ENCODE measurements around the gene CUX1.

DNA sequence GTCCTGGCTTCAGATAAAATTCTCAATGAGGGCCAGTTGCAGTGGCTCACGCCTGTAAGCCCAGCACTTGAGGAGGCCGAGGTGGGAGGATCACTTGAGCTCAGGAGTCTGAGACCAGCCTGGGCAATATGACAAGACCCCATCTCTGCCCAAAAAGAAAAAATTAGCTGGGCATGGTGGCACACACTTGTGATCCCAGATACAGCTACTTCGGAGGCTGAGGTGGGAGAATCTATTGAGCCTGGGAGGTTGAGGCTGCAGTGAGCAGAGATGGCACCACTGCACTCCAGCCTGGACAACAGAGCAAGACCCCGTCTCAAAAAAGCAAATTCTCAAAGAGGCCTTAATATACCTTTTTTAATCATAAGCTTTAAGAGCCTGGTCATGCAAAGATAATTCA is 142.9 kb downstream of the CUX1 start:
- TF ChIP-seq, protein P1, sequence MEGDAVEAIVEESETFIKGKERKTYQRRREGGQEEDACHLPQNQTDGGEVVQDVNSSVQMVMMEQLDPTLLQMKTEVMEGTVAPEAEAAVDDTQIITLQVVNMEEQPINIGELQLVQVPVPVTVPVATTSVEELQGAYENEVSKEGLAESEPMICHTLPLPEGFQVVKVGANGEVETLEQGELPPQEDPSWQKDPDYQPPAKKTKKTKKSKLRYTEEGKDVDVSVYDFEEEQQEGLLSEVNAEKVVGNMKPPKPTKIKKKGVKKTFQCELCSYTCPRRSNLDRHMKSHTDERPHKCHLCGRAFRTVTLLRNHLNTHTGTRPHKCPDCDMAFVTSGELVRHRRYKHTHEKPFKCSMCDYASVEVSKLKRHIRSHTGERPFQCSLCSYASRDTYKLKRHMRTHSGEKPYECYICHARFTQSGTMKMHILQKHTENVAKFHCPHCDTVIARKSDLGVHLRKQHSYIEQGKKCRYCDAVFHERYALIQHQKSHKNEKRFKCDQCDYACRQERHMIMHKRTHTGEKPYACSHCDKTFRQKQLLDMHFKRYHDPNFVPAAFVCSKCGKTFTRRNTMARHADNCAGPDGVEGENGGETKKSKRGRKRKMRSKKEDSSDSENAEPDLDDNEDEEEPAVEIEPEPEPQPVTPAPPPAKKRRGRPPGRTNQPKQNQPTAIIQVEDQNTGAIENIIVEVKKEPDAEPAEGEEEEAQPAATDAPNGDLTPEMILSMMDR (IDR thresholded peaks at IDR 0.05): no peak
- no peak for TF ChIP-seq EZH2 (IDR thresholded peaks at IDR 0.05; ENCODE audit: borderline replicate concordance, insufficient read depth, low read depth, low read length, poor library complexity, severe bottlenecking)
